ENCODE results near the gene FCMR. TPM values are rescaled to one million over a fixed set of nuclear protein-coding genes. Genes with fewer than 3 reads are reported as not detected.

The FCMR gene
- polyA plus RNA-seq, 1 experiment, result 1.1 TPM

DNA sequence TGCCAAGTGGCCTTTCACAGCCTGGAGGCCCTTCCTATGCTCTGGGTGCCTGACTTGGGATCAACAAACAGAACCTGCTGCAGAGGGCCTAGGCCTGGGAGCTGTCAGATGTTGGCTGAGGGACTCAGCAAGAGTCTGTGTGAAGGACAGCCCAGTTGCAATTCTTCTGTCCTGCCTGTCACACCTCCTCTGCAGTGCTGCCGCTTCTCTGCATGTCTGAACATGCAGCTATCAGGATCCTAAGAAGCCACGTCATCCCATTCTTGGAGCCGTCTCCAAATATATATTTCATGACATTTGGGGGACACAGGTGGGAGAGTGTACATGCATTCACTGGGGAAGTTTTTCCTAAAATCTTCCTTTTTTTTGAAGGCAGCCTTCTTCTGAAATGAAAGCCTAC lies 39.9 kb upstream of the FCMR start:
- H3K4me3 ChIP-seq (ENCODE audit: low read depth, low read length), result no peak overlapping the region
- TF ChIP-seq, protein P1, sequence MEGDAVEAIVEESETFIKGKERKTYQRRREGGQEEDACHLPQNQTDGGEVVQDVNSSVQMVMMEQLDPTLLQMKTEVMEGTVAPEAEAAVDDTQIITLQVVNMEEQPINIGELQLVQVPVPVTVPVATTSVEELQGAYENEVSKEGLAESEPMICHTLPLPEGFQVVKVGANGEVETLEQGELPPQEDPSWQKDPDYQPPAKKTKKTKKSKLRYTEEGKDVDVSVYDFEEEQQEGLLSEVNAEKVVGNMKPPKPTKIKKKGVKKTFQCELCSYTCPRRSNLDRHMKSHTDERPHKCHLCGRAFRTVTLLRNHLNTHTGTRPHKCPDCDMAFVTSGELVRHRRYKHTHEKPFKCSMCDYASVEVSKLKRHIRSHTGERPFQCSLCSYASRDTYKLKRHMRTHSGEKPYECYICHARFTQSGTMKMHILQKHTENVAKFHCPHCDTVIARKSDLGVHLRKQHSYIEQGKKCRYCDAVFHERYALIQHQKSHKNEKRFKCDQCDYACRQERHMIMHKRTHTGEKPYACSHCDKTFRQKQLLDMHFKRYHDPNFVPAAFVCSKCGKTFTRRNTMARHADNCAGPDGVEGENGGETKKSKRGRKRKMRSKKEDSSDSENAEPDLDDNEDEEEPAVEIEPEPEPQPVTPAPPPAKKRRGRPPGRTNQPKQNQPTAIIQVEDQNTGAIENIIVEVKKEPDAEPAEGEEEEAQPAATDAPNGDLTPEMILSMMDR (IDR thresholded peaks at IDR 0.05; ENCODE audit: low read depth, low read length), result no peak
- ChIA-PET CTCF (interaction anchor here (1.1 kb wide), 1 partner anchor 10 kb away, joined by 3 read pairs; no protein-coding TSS in a partner anchor), POLR2A (no interaction called here)
- H3K27me3 ChIP-seq (ENCODE audit: control insufficient read depth, insufficient read depth, low read length), result peaks cover 22% of the 10 kb centered on the region
- no peaks in the 10 kb centered on the region for H3K9me3 ChIP-seq (ENCODE audit: control insufficient read depth, insufficient read depth, low read length)
- DNase-seq (ENCODE audit: low read depth, low spot score), result no peak
- no peak overlapping the region for H3K27ac ChIP-seq (ENCODE audit: low read depth, low read length)

DNA sequence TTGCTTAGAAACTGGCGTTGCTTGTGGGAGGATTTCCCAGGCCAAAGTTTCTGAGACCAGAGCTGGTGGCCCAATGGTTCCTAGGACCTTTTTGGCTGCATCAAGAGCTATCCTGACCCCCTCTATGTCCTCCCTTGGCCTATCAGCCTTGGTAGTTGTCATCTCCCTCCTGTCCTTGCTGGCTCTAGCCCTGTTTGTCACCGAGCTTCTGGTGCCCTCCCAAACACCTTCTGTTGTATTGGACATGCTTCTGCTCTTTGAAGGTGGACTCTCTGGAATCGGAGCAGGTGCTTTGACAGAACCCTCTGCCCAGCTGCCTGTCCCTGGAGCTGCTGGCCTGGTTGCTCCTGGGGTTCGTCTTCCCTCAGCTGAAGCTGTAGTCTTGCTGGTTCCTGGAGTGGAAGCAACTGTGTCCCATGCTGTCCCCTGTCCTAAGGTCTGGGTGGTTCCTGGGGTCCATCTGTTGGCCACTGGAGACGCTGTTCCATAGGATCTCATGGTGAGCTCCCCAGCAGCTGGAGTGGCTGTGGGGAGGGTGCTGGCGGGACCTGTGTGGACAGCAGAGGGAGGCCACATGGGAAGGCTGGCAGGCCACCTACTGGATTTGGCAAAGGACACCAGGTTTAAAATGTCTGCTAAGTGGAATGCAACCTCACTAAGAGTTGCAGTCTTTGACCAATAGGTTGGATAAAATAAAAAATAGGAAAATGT lies 39.1 kb upstream of the FCMR start:
- ChIA-PET POLR2A (no interaction called here), CTCF (interaction anchor here (0.9 kb wide), 1 partner anchor 49 kb away, joined by 3 read pairs; no protein-coding TSS in a partner anchor)
- DNase-seq (ENCODE audit: low read depth, low spot score), result no peak
- TF ChIP-seq, protein P1 (IDR thresholded peaks at IDR 0.05; ENCODE audit: low read depth, low read length), result no peak
- Histone ChIP-seq H3K9me3 (ENCODE audit: control insufficient read depth, insufficient read depth, low read length) (no peaks in the 10 kb centered on the region), H3K27ac (ENCODE audit: low read depth, low read length) (no peak overlapping the region), H3K27me3 (ENCODE audit: control insufficient read depth, insufficient read depth, low read length) (peaks cover 26% of the 10 kb centered on the region), H3K4me3 (ENCODE audit: low read depth, low read length) (no peak overlapping the region)

DNA sequence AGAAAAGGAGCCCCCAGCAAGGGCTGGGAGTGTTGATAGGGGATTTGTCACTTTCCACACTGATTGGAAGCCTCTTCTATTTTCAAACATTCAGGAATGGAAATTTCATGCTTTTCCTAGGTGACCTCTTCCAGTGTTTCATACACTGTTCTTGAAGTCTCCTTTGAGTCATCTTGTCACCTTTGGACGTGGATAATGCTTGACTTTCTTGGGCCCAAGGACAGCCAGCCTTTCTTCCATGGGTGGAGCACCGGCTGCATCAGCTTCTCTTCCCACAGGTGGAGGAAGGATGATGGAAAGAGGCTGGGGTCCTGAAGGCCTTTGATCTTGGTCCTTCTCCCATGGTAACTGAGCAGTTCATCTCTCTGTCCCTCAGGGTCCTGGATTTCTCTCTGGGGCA lies 36.4 kb upstream of the FCMR start:
- POLR2A ChIA-PET, result no interaction called here
- H3K27me3 ChIP-seq (ENCODE audit: control insufficient read depth, insufficient read depth, low read length), result peaks cover 27% of the 10 kb centered on the region
- no peak overlapping the region for H3K4me3 ChIP-seq (ENCODE audit: low read depth, low read length)
- H3K9me3 ChIP-seq (ENCODE audit: control insufficient read depth, insufficient read depth, low read length), result no peaks in the 10 kb centered on the region
- no peak overlapping the region for H3K27ac ChIP-seq (ENCODE audit: low read depth, low read length)
- TF ChIP-seq, protein P1 (IDR thresholded peaks at IDR 0.05; ENCODE audit: low read depth, low read length), result no peak
- CTCF ChIA-PET, result no interaction called here
- DNase-seq (ENCODE audit: low read depth, low spot score), result no peak

DNA sequence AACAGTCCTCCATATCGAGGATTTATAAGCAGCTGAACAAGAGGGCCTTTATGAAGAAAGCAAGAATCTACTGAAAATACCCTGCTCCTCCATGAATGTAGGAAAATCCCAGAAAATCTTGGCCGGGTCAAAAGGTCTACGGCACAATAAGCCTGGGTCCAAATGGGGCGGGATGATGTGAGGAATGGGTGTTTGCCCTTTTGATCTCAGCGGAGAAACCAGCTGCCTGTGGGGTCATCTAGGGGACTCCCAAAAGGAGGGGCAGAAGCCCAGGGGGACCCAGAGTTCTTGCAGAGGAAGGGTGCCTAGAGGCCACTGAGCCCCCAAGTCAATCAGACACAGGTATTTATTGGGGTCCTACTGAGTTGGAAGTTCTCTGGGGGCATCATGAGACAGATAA lies 35.9 kb upstream of the FCMR start:
- H3K4me3 ChIP-seq (ENCODE audit: low read depth, low read length), result no peak overlapping the region
- H3K27ac ChIP-seq (ENCODE audit: low read depth, low read length), result no peak overlapping the region
- DNase-seq (ENCODE audit: low read depth, low spot score), result no peak
- TF ChIP-seq, protein P1 (IDR thresholded peaks at IDR 0.05; ENCODE audit: low read depth, low read length), result no peak
- CTCF ChIA-PET, result no interaction called here
- POLR2A ChIA-PET, result no interaction called here
- H3K27me3 ChIP-seq (ENCODE audit: control insufficient read depth, insufficient read depth, low read length), result peaks cover 27% of the 10 kb centered on the region
- H3K9me3 ChIP-seq (ENCODE audit: control insufficient read depth, insufficient read depth, low read length), result no peaks in the 10 kb centered on the region

All from AG04450 (cell line).